ENCODE results near the gene AOPEP. TPM values are rescaled to one million over a fixed set of nuclear protein-coding genes. Genes with fewer than 3 reads are reported as not detected.

Gene AOPEP
- total and polyA plus RNA-seq, 2 donors (not counting 1 experiment from before 2014, with no cell fraction given) = 66.1 to 94.1 TPM

DNA sequence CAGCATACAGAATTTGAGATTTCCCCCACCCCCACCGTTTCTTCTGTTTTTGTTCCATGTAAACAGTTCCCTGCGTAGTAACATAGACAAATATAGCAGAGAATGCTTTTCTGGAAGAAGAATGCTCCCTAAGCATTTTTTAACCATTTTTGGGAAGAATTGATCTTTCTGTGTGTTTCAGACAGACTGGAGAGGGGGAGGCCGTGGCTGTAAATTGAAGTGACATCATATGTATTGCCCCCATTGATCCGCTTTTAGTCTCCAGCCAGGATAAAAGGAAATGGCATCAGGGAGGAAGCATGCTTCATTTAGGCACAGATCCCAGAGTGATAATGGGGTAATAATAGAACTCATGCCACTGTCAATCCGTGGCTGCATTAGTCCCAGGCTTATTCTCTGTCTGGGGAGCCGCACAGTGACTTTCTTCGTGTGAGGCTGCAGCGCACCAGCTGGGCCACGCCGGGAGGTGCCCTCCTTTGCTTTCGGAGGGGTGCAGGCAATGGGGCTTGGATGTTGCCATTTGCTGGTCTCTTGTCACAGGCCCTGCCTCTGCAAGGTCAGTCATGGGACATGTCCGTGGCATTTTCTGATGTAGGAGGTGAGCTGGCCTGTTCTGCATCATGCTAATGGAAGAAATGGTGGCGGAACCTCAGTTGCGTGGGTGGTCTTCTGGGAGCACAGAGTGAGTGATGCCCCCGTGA, 329.5 kb downstream of the AOPEP start:
- DNase-seq (ENCODE audit: low read depth in 2 of 2) = peak; percentile 76 to 85
- H4K20me1 ChIP-seq (ENCODE audit: control insufficient read depth, extremely low read depth, insufficient read depth, low read length) = no peaks in the 10 kb centered on the region
- no peak for TF ChIP-seq EZH2 (IDR thresholded peaks at IDR 0.05; ENCODE audit: low read length, missing control alignments)
- peaks cover 92% of the 10 kb centered on the region for H3K79me2 ChIP-seq (ENCODE audit: control insufficient read depth, insufficient read depth, low read length)
- peaks cover 2% of the 10 kb centered on the region for H3K36me3 ChIP-seq (ENCODE audit: control insufficient read depth, insufficient read depth, low read length)
- peak overlapping the region; percentile 21 to 49 (median 35) for H3K4me3 ChIP-seq (replicated peaks in 1 of 4; ENCODE audit: control extremely low read depth in 1 of 4, insufficient read depth in 1 of 4, low read depth in 3 of 4, low read length in 4 of 4)
- peak overlapping the region; percentile 77 for H3K4me2 ChIP-seq (ENCODE audit: extremely low read depth, insufficient read depth, low read length)
- no peak overlapping the region for H2AFZ ChIP-seq (ENCODE audit: low read length)
- no peaks in the 10 kb centered on the region for H3K9me3 ChIP-seq (ENCODE audit: control insufficient read depth, insufficient read depth, low read depth, low read length)
- peak overlapping the region; percentile 21 for H3K9ac ChIP-seq (ENCODE audit: insufficient read depth, low read length)
- peaks cover 34% of the 10 kb centered on the region for H3K4me1 ChIP-seq (ENCODE audit: control insufficient read depth, extremely low read depth, insufficient read depth, low read length)
- peak overlapping the region; percentile 86 for H3K27ac ChIP-seq (ENCODE audit: insufficient read depth, low read length)
- no peaks in the 10 kb centered on the region for H3K27me3 ChIP-seq (ENCODE audit: control insufficient read depth, insufficient read depth, low read length)

DNA sequence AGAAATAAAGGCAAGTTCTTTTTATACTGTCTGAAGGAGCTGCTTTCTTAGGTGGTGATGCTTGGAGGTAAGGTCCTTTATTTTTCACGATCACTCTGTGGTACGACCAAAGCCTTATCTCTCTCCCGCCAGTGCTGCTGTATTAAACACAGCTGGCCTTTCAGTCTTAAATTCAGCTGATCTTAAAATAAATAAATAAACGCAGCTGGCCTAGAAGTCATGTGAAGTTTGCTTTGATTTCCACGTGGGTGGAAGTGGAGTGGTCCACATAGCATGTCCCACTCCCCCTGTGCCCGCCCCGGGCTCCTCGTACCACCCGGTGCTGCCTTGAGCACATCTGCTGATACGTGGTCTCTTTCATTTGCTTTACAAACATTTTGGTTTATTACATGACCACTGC, 330.6 kb downstream of the AOPEP start:
- no peaks in the 10 kb centered on the region for H4K20me1 ChIP-seq (ENCODE audit: control insufficient read depth, extremely low read depth, insufficient read depth, low read length)
- H3K9ac ChIP-seq (ENCODE audit: insufficient read depth, low read length) = peak overlapping the region; percentile 20
- DNase-seq (ENCODE audit: low read depth in 2 of 2) = peak; percentile 52 to 76

DNA sequence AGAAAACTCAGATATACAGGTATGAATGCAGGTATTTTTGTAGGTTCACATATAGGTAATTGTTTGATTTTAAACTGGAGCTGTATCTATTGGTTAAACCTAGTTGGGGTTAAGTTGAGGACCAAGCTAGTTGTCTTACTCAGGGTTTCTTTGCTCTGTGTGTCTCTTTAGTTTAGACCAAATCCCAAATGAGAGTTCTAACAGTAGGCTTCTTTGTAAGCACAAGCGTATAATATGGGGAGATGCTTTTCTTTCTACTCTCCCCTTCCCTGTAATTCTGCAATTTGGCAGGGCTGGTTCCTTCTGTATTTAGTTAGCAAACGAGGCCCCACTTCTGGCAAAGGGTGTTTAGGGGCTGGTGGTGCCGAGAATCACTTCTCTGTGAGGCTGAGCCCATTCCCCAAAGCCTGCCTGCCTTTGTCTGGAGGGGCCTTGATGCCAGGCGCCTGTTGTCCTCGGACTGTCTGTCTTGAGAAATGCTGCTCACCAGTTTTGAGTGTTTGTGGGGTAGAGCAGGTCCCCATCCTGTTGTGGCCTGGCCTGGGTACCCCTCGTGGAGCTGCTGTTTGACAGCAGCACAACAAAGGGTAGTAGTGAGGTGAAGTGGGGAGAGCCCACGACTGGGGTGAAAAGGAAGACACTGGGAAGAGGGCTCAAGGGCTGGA, 331.8 kb downstream of the AOPEP start:
- peak overlapping the region in 1 of 4 experiments; percentile 18 for H3K4me3 ChIP-seq (replicated peaks in 1 of 4; ENCODE audit: control extremely low read depth in 1 of 4, insufficient read depth in 1 of 4, low read depth in 3 of 4, low read length in 4 of 4)
- H3K4me2 ChIP-seq (ENCODE audit: extremely low read depth, insufficient read depth, low read length) = peak overlapping the region; percentile 46
- no peak for DNase-seq (ENCODE audit: low read depth in 2 of 2)
- H3K4me1 ChIP-seq (ENCODE audit: control insufficient read depth, extremely low read depth, insufficient read depth, low read length) = peaks cover 34% of the 10 kb centered on the region
- TF ChIP-seq EZH2 (IDR thresholded peaks at IDR 0.05; ENCODE audit: low read length, missing control alignments) = no peak
- TF ChIP-seq, protein P1, sequence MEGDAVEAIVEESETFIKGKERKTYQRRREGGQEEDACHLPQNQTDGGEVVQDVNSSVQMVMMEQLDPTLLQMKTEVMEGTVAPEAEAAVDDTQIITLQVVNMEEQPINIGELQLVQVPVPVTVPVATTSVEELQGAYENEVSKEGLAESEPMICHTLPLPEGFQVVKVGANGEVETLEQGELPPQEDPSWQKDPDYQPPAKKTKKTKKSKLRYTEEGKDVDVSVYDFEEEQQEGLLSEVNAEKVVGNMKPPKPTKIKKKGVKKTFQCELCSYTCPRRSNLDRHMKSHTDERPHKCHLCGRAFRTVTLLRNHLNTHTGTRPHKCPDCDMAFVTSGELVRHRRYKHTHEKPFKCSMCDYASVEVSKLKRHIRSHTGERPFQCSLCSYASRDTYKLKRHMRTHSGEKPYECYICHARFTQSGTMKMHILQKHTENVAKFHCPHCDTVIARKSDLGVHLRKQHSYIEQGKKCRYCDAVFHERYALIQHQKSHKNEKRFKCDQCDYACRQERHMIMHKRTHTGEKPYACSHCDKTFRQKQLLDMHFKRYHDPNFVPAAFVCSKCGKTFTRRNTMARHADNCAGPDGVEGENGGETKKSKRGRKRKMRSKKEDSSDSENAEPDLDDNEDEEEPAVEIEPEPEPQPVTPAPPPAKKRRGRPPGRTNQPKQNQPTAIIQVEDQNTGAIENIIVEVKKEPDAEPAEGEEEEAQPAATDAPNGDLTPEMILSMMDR (conservative IDR thresholded peaks at IDR 0.05 in 1 of 2, IDR thresholded peaks at IDR 0.05 in 1 of 2; ENCODE audit: low read depth in 1 of 2, low read length in 2 of 2) = no peak
- no peaks in the 10 kb centered on the region for H3K27me3 ChIP-seq (ENCODE audit: control insufficient read depth, insufficient read depth, low read length)
- H4K20me1 ChIP-seq (ENCODE audit: control insufficient read depth, extremely low read depth, insufficient read depth, low read length) = no peaks in the 10 kb centered on the region
- H3K9me3 ChIP-seq (ENCODE audit: control insufficient read depth, insufficient read depth, low read depth, low read length) = no peaks in the 10 kb centered on the region
- H3K9ac ChIP-seq (ENCODE audit: insufficient read depth, low read length) = no peak overlapping the region
- H3K27ac ChIP-seq (ENCODE audit: insufficient read depth, low read length) = peak overlapping the region; percentile 46
- no peak overlapping the region for H2AFZ ChIP-seq (ENCODE audit: low read length)
- peaks cover 10% of the 10 kb centered on the region for H3K36me3 ChIP-seq (ENCODE audit: control insufficient read depth, insufficient read depth, low read length)
- peaks cover 95% of the 10 kb centered on the region for H3K79me2 ChIP-seq (ENCODE audit: control insufficient read depth, insufficient read depth, low read length)

More for the DNA sequence above, 330.6 kb downstream of the AOPEP start:
- Histone ChIP-seq H3K9me3 (ENCODE audit: control insufficient read depth, insufficient read depth, low read depth, low read length) (no peaks in the 10 kb centered on the region), H3K79me2 (ENCODE audit: control insufficient read depth, insufficient read depth, low read length) (peaks cover 94% of the 10 kb centered on the region), H2AFZ (ENCODE audit: low read length) (no peak overlapping the region), H3K27me3 (ENCODE audit: control insufficient read depth, insufficient read depth, low read length) (no peaks in the 10 kb centered on the region), H3K4me3 (replicated peaks in 1 of 4; ENCODE audit: control extremely low read depth in 1 of 4, insufficient read depth in 1 of 4, low read depth in 3 of 4, low read length in 4 of 4) (peak overlapping the region; percentile 21 to 49 (median 30)), H3K27ac (ENCODE audit: insufficient read depth, low read length) (peak overlapping the region; percentile 86), H3K4me1 (ENCODE audit: control insufficient read depth, extremely low read depth, insufficient read depth, low read length) (peaks cover 36% of the 10 kb centered on the region), H3K4me2 (ENCODE audit: extremely low read depth, insufficient read depth, low read length) (peak overlapping the region; percentile 77), H3K36me3 (ENCODE audit: control insufficient read depth, insufficient read depth, low read length) (peaks cover 7% of the 10 kb centered on the region)
- TF ChIP-seq, protein P1 (conservative IDR thresholded peaks at IDR 0.05 in 1 of 2, IDR thresholded peaks at IDR 0.05 in 1 of 2; ENCODE audit: low read depth in 1 of 2, low read length in 2 of 2) = no peak
- no peak for TF ChIP-seq EZH2 (IDR thresholded peaks at IDR 0.05; ENCODE audit: low read length, missing control alignments)
